ENCODE measurements around the gene SLC18A3.

Gene SLC18A3

GRCh38 chr10:49625411-49625810, 15.3 kb downstream of the SLC18A3 start:
- DNase-seq (ENCODE audit: low read depth) = no peak

GRCh38 chr10:49627038-49627437, 16.9 kb downstream of the SLC18A3 start:
- TF ChIP-seq CTCF (conservative IDR thresholded peaks at IDR 0.05; ENCODE audit: low read depth, low read length) = no peak
- H3K4me3 ChIP-seq (ENCODE audit: low read depth, low read length) = no peak overlapping the region
- DNase-seq (ENCODE audit: low read depth) = no peak

More at GRCh38 chr10:49625411-49625810, 15.3 kb downstream of the SLC18A3 start:
- no peak for TF ChIP-seq CTCF (conservative IDR thresholded peaks at IDR 0.05; ENCODE audit: low read depth, low read length)
- H3K4me3 ChIP-seq (ENCODE audit: low read depth, low read length) = no peak overlapping the region

DNA sequence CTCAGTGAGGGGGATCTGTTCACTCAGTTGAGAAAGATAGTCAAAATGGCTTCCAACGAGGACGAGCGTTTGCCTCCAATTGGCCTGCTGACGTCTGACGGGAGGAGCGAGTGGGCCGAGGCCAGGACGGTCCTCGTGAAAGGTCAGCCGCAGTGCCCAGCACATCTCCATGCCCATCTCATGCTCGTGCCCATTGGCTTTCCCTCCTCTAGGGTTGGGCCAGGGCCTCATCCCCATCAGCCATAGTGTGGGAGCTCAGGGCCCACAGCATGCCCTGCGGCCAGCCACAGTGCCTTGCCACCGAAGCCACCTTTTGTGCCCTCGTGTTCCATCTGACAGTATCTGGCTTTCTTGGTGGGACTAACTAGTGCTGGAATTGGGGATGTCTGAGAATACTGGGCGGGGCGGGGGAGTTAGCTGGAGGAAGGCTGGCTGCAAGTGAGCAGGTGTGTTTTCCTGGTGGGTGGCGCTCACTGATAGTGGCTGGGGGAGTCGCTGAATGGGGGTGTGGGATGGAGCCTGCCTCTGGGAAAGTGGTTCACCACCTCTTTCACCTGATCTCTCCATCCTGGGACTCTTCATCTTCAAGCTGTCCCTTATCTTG, 17.6 kb downstream of the SLC18A3 start:
- DNase-seq (ENCODE audit: low read depth) = no peak
- no peak overlapping the region for H3K4me3 ChIP-seq (ENCODE audit: low read depth, low read length)
- no peak for TF ChIP-seq CTCF (conservative IDR thresholded peaks at IDR 0.05; ENCODE audit: low read depth, low read length)

DNA sequence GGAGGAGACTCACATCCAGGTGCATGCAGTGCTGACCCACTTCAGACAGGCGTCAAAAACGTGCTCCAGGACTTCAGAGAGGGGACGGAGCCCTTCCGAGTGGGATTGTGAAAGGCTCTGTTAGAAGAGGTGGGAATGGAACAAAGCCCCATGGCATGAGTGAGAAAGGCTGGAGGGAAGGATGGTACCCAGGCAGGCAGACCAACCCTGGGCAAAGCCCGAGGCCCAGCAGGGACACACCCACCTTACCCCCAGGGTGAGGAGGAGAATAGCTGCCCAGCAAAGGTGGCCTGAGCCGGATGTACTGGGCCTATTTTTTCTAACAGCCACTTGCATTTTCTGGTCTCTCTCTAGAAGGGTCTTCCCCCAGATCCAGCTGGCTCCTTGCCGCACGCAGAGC, 18.5 kb downstream of the SLC18A3 start:
- H3K4me3 ChIP-seq (ENCODE audit: low read depth, low read length) = no peak overlapping the region
- no peak for DNase-seq (ENCODE audit: low read depth)
- no peak for TF ChIP-seq CTCF (conservative IDR thresholded peaks at IDR 0.05; ENCODE audit: low read depth, low read length)

GRCh38 chr10:49629431-49629881, 19.3 kb downstream of the SLC18A3 start:
- TF ChIP-seq CTCF (conservative IDR thresholded peaks at IDR 0.05; ENCODE audit: low read depth, low read length) = no peak
- no peak overlapping the region for H3K4me3 ChIP-seq (ENCODE audit: low read depth, low read length)
- DNase-seq (ENCODE audit: low read depth) = no peak

- no peak overlapping the region for H3K4me3 ChIP-seq (ENCODE audit: low read depth, low read length)
- no peak for TF ChIP-seq CTCF (conservative IDR thresholded peaks at IDR 0.05; ENCODE audit: low read depth, low read length)
- no peak for DNase-seq (ENCODE audit: low read depth)
These were observed 21.9 kb downstream of the SLC18A3 start for GRCh38 chr10:49631975-49632374.
